ENCODE measurements around the gene PPP2R5A. TPM values are rescaled to one million over a fixed set of nuclear protein-coding genes. Genes with fewer than 3 reads are reported as not detected.
"Not testable (repeated sequence)": the region's sequence is repeated elsewhere in the genome, so short reads cannot be mapped to it uniquely, and the experiment has no call there.

Gene PPP2R5A
- total and polyA plus RNA-seq, 4 donors: 33.5 to 45.3 (median 41.2) TPM

- intact Hi-C loops (cut with DNase I): no loop called here
- Histone ChIP-seq H3K27me3 (ENCODE audit: control insufficient read depth in 1 of 2, insufficient read depth in 2 of 2, low read length in 1 of 2) (no peaks in the 10 kb centered on the region), H3K4me1 (ENCODE audit: control insufficient read depth in 1 of 2, insufficient read depth in 2 of 2, low read length in 2 of 2) (no peaks in the 10 kb centered on the region), H3K4me3 (ENCODE audit: low read length in 2 of 2) (no peak overlapping the region), H3K27ac (ENCODE audit: low read depth in 1 of 2, low read length in 2 of 2) (no peak overlapping the region), H3K9me3 (ENCODE audit: control insufficient read depth, low read length) (no peaks in the 10 kb centered on the region), H3K36me3 (ENCODE audit: control insufficient read depth in 1 of 2, insufficient read depth in 2 of 2, low read length in 1 of 2) (no peaks in the 10 kb centered on the region)
- no peak for DNase-seq
- ATAC-seq (ENCODE audit: low FRiP score): no peak
Measured at GRCh38 chr1:212315907-212316306, 30.7 kb downstream of the PPP2R5A start.

- no peak for DNase-seq
- intact Hi-C loops (cut with DNase I): no loop called here
- Histone ChIP-seq H3K4me1 (ENCODE audit: control insufficient read depth in 1 of 2, insufficient read depth in 2 of 2, low read length in 2 of 2) (no peaks in the 10 kb centered on the region), H3K36me3 (ENCODE audit: control insufficient read depth in 1 of 2, insufficient read depth in 2 of 2, low read length in 1 of 2) (no peaks in the 10 kb centered on the region), H3K27me3 (ENCODE audit: control insufficient read depth in 1 of 2, insufficient read depth in 2 of 2, low read length in 1 of 2) (no peaks in the 10 kb centered on the region), H3K27ac (ENCODE audit: low read depth in 1 of 2, low read length in 2 of 2) (no peak overlapping the region), H3K9me3 (ENCODE audit: control insufficient read depth, low read length) (no peaks in the 10 kb centered on the region), H3K4me3 (ENCODE audit: low read length in 2 of 2) (no peak overlapping the region)
- WGBS, 2 donors: 87 to 89% methylated on average over 2 of the region's 2 CpGs
- no peak for ATAC-seq (ENCODE audit: low FRiP score)
Measured at GRCh38 chr1:212317916-212318315, 32.7 kb downstream of the PPP2R5A start.

- H3K4me3 ChIP-seq (ENCODE audit: low read length in 2 of 2); ATAC-seq (ENCODE audit: low FRiP score); H3K27ac ChIP-seq (ENCODE audit: low read depth in 1 of 2, low read length in 2 of 2); H3K36me3 ChIP-seq (ENCODE audit: control insufficient read depth in 1 of 2, insufficient read depth in 2 of 2, low read length in 1 of 2); H3K27me3 ChIP-seq (ENCODE audit: control insufficient read depth in 1 of 2, insufficient read depth in 2 of 2, low read length in 1 of 2); intact Hi-C loops (cut with DNase I); DNase-seq; H3K4me1 ChIP-seq (ENCODE audit: control insufficient read depth in 1 of 2, insufficient read depth in 2 of 2, low read length in 2 of 2); H3K9me3 ChIP-seq (ENCODE audit: control insufficient read depth, low read length): not testable (repeated sequence)
- WGBS, 2 donors: 60 to 98% methylated on average over 1 to 19 of the region's 34 CpGs
Measured at GRCh38 chr1:212321031-212321430, 35.8 kb downstream of the PPP2R5A start.

GRCh38 chr1:212323066-212323465, 37.9 kb downstream of the PPP2R5A start:
- no peaks in the 10 kb centered on the region for H3K27me3 ChIP-seq (ENCODE audit: control insufficient read depth in 1 of 2, insufficient read depth in 2 of 2, low read length in 1 of 2)
- H3K9me3 ChIP-seq (ENCODE audit: control insufficient read depth, low read length): no peaks in the 10 kb centered on the region
- 55 to 78% methylated on average over 3 of the region's 3 CpGs for WGBS, 2 donors
- no peaks in the 10 kb centered on the region for H3K36me3 ChIP-seq (ENCODE audit: control insufficient read depth in 1 of 2, insufficient read depth in 2 of 2, low read length in 1 of 2)
- no peak overlapping the region for H3K27ac ChIP-seq (ENCODE audit: low read depth in 1 of 2, low read length in 2 of 2)
- ATAC-seq (ENCODE audit: low FRiP score) (no peak), DNase-seq (no peak)
- H3K4me3 ChIP-seq (ENCODE audit: low read length in 2 of 2): no peak overlapping the region
- H3K4me1 ChIP-seq (ENCODE audit: control insufficient read depth in 1 of 2, insufficient read depth in 2 of 2, low read length in 2 of 2): no peaks in the 10 kb centered on the region
- intact Hi-C loops (cut with DNase I): no loop called here

- WGBS, 2 donors: 65 to 98% methylated on average over 3 of the region's 3 CpGs
- H3K4me3 ChIP-seq (ENCODE audit: low read length in 2 of 2): no peak overlapping the region
- no peaks in the 10 kb centered on the region for H3K9me3 ChIP-seq (ENCODE audit: control insufficient read depth, low read length)
- DNase-seq: no peak
- no peak for ATAC-seq (ENCODE audit: low FRiP score)
- H3K36me3 ChIP-seq (ENCODE audit: control insufficient read depth in 1 of 2, insufficient read depth in 2 of 2, low read length in 1 of 2): no peaks in the 10 kb centered on the region
- no peaks in the 10 kb centered on the region for H3K4me1 ChIP-seq (ENCODE audit: control insufficient read depth in 1 of 2, insufficient read depth in 2 of 2, low read length in 2 of 2)
- intact Hi-C loops (cut with DNase I): no loop called here
- H3K27ac ChIP-seq (ENCODE audit: low read depth in 1 of 2, low read length in 2 of 2): no peak overlapping the region
- no peaks in the 10 kb centered on the region for H3K27me3 ChIP-seq (ENCODE audit: control insufficient read depth in 1 of 2, insufficient read depth in 2 of 2, low read length in 1 of 2)
Measured at GRCh38 chr1:212326541-212326940, 41.3 kb downstream of the PPP2R5A start.

GRCh38 chr1:212328248-212328647, 43.0 kb downstream of the PPP2R5A start:
- no peak for ATAC-seq (ENCODE audit: low FRiP score)

GRCh38 chr1:212329105-212329504, 43.9 kb downstream of the PPP2R5A start:
- DNase-seq: no peak
- WGBS, 2 donors: 95 to 96% methylated on average over 2 of the region's 2 CpGs

More at GRCh38 chr1:212328248-212328647, 43.0 kb downstream of the PPP2R5A start:
- Histone ChIP-seq H3K27me3 (ENCODE audit: control insufficient read depth in 1 of 2, insufficient read depth in 2 of 2, low read length in 1 of 2) (no peaks in the 10 kb centered on the region), H3K36me3 (ENCODE audit: control insufficient read depth in 1 of 2, insufficient read depth in 2 of 2, low read length in 1 of 2) (no peaks in the 10 kb centered on the region), H3K9me3 (ENCODE audit: control insufficient read depth, low read length) (no peaks in the 10 kb centered on the region), H3K4me3 (ENCODE audit: low read length in 2 of 2) (no peak overlapping the region), H3K4me1 (ENCODE audit: control insufficient read depth in 1 of 2, insufficient read depth in 2 of 2, low read length in 2 of 2) (no peaks in the 10 kb centered on the region), H3K27ac (ENCODE audit: low read depth in 1 of 2, low read length in 2 of 2) (no peak overlapping the region)
- intact Hi-C loops (cut with DNase I): no loop called here
- 95 to 96% methylated on average over 4 of the region's 4 CpGs for WGBS, 2 donors
- DNase-seq: no peak

GRCh38 chr1:212341090-212341489, 55.9 kb downstream of the PPP2R5A start:
- Histone ChIP-seq H3K27me3 (ENCODE audit: control insufficient read depth in 1 of 2, insufficient read depth in 2 of 2, low read length in 1 of 2) (no peaks in the 10 kb centered on the region), H3K9me3 (ENCODE audit: control insufficient read depth, low read length) (no peaks in the 10 kb centered on the region), H3K36me3 (ENCODE audit: control insufficient read depth in 1 of 2, insufficient read depth in 2 of 2, low read length in 1 of 2) (peaks cover 3 to 5% of the 10 kb centered on the region in 2 donors), H3K27ac (ENCODE audit: low read depth in 1 of 2, low read length in 2 of 2) (no peak overlapping the region), H3K4me1 (ENCODE audit: control insufficient read depth in 1 of 2, insufficient read depth in 2 of 2, low read length in 2 of 2) (no peaks in the 10 kb centered on the region), H3K4me3 (ENCODE audit: low read length in 2 of 2) (no peak overlapping the region)
- no peak for DNase-seq
- no peak for ATAC-seq (ENCODE audit: low FRiP score)
- intact Hi-C loops (cut with DNase I): no loop called here
- 74 to 81% methylated on average over 1 of the region's 1 CpG for WGBS, 2 donors

More at GRCh38 chr1:212329105-212329504, 43.9 kb downstream of the PPP2R5A start:
- no peak overlapping the region for H3K4me3 ChIP-seq (ENCODE audit: low read length in 2 of 2)
- H3K9me3 ChIP-seq (ENCODE audit: control insufficient read depth, low read length): no peaks in the 10 kb centered on the region
- H3K36me3 ChIP-seq (ENCODE audit: control insufficient read depth in 1 of 2, insufficient read depth in 2 of 2, low read length in 1 of 2): no peaks in the 10 kb centered on the region
- H3K4me1 ChIP-seq (ENCODE audit: control insufficient read depth in 1 of 2, insufficient read depth in 2 of 2, low read length in 2 of 2): no peaks in the 10 kb centered on the region
- no peak for ATAC-seq (ENCODE audit: low FRiP score)
- H3K27me3 ChIP-seq (ENCODE audit: control insufficient read depth in 1 of 2, insufficient read depth in 2 of 2, low read length in 1 of 2): no peaks in the 10 kb centered on the region
- intact Hi-C loops (cut with DNase I): no loop called here
- no peak overlapping the region for H3K27ac ChIP-seq (ENCODE audit: low read depth in 1 of 2, low read length in 2 of 2)

- Histone ChIP-seq H3K9me3 (ENCODE audit: control insufficient read depth, low read length) (no peaks in the 10 kb centered on the region), H3K27ac (ENCODE audit: low read depth in 1 of 2, low read length in 2 of 2) (no peak overlapping the region), H3K27me3 (ENCODE audit: control insufficient read depth in 1 of 2, insufficient read depth in 2 of 2, low read length in 1 of 2) (no peaks in the 10 kb centered on the region), H3K36me3 (ENCODE audit: control insufficient read depth in 1 of 2, insufficient read depth in 2 of 2, low read length in 1 of 2) (peaks cover 3 to 4% of the 10 kb centered on the region in 2 donors), H3K4me1 (ENCODE audit: control insufficient read depth in 1 of 2, insufficient read depth in 2 of 2, low read length in 2 of 2) (no peaks in the 10 kb centered on the region), H3K4me3 (ENCODE audit: low read length in 2 of 2) (no peak overlapping the region)
- WGBS, 2 donors: 96 to 100% methylated on average over 4 of the region's 4 CpGs
- ATAC-seq (ENCODE audit: low FRiP score): no peak
- DNase-seq: no peak
- intact Hi-C loops (cut with DNase I): no loop called here
Measured at GRCh38 chr1:212344905-212345304, 59.7 kb downstream of the PPP2R5A start.
